Smooth muscle cell (in vitro differentiated cells): ENCODE results near the gene DIP2C. TPM values are rescaled to one million over a fixed set of nuclear protein-coding genes. Genes with fewer than 3 reads are reported as not detected.
"Not testable (repeated sequence)": the region's sequence is repeated elsewhere in the genome, so short reads cannot be mapped to it uniquely, and the experiment has no call there.

ENCODE experiments used
- DNase-seq: peaks from one replicate; lab custom pipeline; 2025; ENCODE audit not compliant: unreplicated experiment; lab: John Stamatoyannopoulos, UW
- H2AFZ ChIP-seq: fragments of 200-600 bp; sonication (generic); 2 replicates; pipeline ENCODE4 v1.6.0; 2016; ENCODE audit warnings: antibody characterized with exemption, low read depth, mild to moderate bottlenecking
- H3F3A ChIP-seq: fragments of 200-600 bp; sonication (generic); 2 replicates; pipeline ENCODE4 v1.6.0; 2017; ENCODE audit warnings: antibody characterized with exemption, low read depth
- H3K27ac ChIP-seq: fragments of 200-600 bp; sonication (generic); 2 replicates; pipeline ENCODE4 v1.5.1; 2016; ENCODE audit warnings: low read depth, mild to moderate bottlenecking
- H3K27me3 ChIP-seq: fragments of 200-600 bp; sonication (generic); 2 replicates; pipeline ENCODE4 v1.6.1; 2016; ENCODE audit warnings: low read depth, mild to moderate bottlenecking
- H3K36me3 ChIP-seq: fragments of 200-600 bp; sonication (generic); 2 replicates; pipeline ENCODE4 v1.5.1; 2016; ENCODE audit warnings: low read depth
- H3K4me1 ChIP-seq: fragments of 200-600 bp; sonication (generic); 2 replicates; pipeline ENCODE4 v1.5.1; 2016; ENCODE audit warnings: low read depth
- H3K4me2 ChIP-seq: fragments of 200-600 bp; sonication (generic); 2 replicates; pipeline ENCODE4 v1.6.0; 2016; ENCODE audit warnings: mild to moderate bottlenecking
- H3K4me3 ChIP-seq: fragments of 200-600 bp; sonication (generic); 2 replicates; pipeline ENCODE4 v1.5.1; 2016; ENCODE audit warnings: mild to moderate bottlenecking
- H3K79me2 ChIP-seq: fragments of 200-600 bp; sonication (generic); 2 replicates; pipeline ENCODE4 v1.6.0; 2016; ENCODE audit warnings: low read depth, mild to moderate bottlenecking
- H3K9ac ChIP-seq: fragments of 200-600 bp; sonication (generic); 2 replicates; pipeline ENCODE4 v1.6.0; 2016; ENCODE audit warnings: low read depth
- H3K9me3 ChIP-seq: fragments of 200-600 bp; sonication (generic); replicated peaks from 2 replicates; pipeline ENCODE4 v1.5.1; 2016; ENCODE audit warnings: low read depth
- H4K20me1 ChIP-seq: fragments of 200-600 bp; sonication (generic); 2 replicates; pipeline ENCODE4 v1.6.0; 2016; ENCODE audit warnings: low read depth
- CTCF ChIP-seq: fragments of 200-600 bp; sonication (generic); IDR thresholded peaks from 2 replicates; pipeline ENCODE4 v1.5.1; 2017; ENCODE audit warnings: borderline replicate concordance, mild to moderate bottlenecking, antibody characterized with exemption; ENCODE audit not compliant: insufficient read depth, poor library complexity, severe bottlenecking
- WGBS: methylation state at CpG from one replicate; pipeline ENCODE4 v1.1.7; 2016; ENCODE audit warnings: low lambda C conversion rate; 5-methylcytosine and 5-hydroxymethylcytosine counted together
- polyA plus RNA-seq: library from polyadenylated mRNA; unstranded; fragments of >200 nt; fragmentation: Nextera tagmentation; extraction: Ambion mirVana; gene quantifications from 2 replicates; pipeline ENCODE4 v1.2.1, GENCODE V29; 2016
- total RNA-seq: library from RNA; depleted of rRNA; stranded (reverse); fragments of >200 nt; gene quantifications from 2 replicates; pipeline ENCODE4 v1.2.3, GENCODE V29; 2014

DIP2C gene
- total and polyA plus RNA-seq, 2 experiments from 2014 or later: 14.9 to 15.3 TPM

DNA sequence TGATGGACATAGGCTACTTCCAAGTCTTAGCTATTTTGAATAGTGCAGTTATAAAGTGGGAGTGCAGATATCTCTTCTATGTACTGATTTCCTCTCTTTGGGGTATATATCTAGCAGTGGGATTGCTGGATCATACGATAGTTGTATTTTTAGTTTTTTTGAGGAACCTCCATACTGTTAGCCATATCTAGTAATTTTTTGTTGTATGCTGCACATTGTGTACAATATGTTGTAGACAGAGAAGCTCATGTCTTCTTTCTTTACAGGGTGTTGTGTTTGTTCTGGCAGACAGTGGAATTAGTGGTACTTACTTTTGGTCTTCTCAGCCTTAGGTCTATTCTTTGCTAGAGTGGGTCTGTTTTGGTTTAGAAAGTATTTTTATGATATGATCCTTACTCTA, 13.7 kb upstream of the DIP2C start:
- Histone ChIP-seq H3K4me3 (no peak overlapping the region), H3K9me3 (no peaks in the 10 kb centered on the region), H4K20me1 (no peaks in the 10 kb centered on the region), H3K9ac (no peak overlapping the region), H3K27me3 (peaks cover 15% of the 10 kb centered on the region), H3K4me2 (no peak overlapping the region), H2AFZ (no peak overlapping the region), H3K4me1 (no peaks in the 10 kb centered on the region), H3F3A (no peaks in the 10 kb centered on the region), H3K36me3 (no peaks in the 10 kb centered on the region), H3K27ac (no peak overlapping the region), H3K79me2 (no peaks in the 10 kb centered on the region)
- 93% methylated on average over 1 of the region's 1 CpG for WGBS
- TF ChIP-seq CTCF: no peak
- no peak for DNase-seq

GRCh38 chr10:700183-700582, 10.7 kb upstream of the DIP2C start:
- H3K9me3 ChIP-seq, H3K4me1 ChIP-seq, H3K27ac ChIP-seq, H2AFZ ChIP-seq, H3K9ac ChIP-seq, H3F3A ChIP-seq, DNase-seq, H3K4me2 ChIP-seq, H3K79me2 ChIP-seq, H3K36me3 ChIP-seq, H4K20me1 ChIP-seq, H3K4me3 ChIP-seq: not testable (repeated sequence)
- H3K27me3 ChIP-seq: peaks cover 15% of the 10 kb centered on the region
- 100% methylated on average over 6 of the region's 6 CpGs for WGBS

- 92% methylated on average over 30 of the region's 30 CpGs for WGBS
- no peaks in the 10 kb centered on the region for H4K20me1 ChIP-seq
These were observed 7.8 kb upstream of the DIP2C start for GRCh38 chr10:697097-697875.

DNA sequence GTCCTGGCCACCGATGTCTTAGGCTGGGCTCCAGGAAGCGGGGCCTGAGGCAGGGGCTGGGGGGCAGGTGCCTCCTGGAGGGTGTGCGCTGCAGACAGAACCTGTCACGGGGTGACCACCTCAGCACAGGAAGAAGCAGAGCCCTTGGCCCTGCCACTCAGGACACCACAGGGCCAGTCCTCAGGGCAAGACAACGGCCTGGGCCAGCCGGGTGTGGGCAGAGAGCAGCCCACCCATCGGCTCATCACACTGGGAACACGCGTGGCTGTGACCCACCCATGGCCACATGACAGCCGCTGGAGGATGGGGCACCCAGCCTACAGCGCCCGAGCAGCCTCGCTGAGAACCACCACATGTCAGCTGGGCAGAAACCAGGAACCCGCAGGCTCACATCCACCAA, 5.9 kb upstream of the DIP2C start:
- Histone ChIP-seq H3K4me3 (no peak overlapping the region), H3F3A (no peaks in the 10 kb centered on the region), H3K27ac (no peak overlapping the region), H3K9me3 (no peaks in the 10 kb centered on the region), H2AFZ (no peak overlapping the region), H3K4me2 (no peak overlapping the region), H3K36me3 (no peaks in the 10 kb centered on the region), H3K27me3 (no peaks in the 10 kb centered on the region), H3K9ac (no peak overlapping the region), H4K20me1 (no peaks in the 10 kb centered on the region), H3K4me1 (peaks cover 3% of the 10 kb centered on the region), H3K79me2 (no peaks in the 10 kb centered on the region)
- TF ChIP-seq CTCF: no peak
- WGBS: 95% methylated on average over 14 of the region's 14 CpGs
- no peak for DNase-seq

More at GRCh38 chr10:697097-697875, 7.8 kb upstream of the DIP2C start:
- no peaks in the 10 kb centered on the region for H3F3A ChIP-seq
- H3K4me1 ChIP-seq: no peaks in the 10 kb centered on the region
- peaks cover 10% of the 10 kb centered on the region for H3K27me3 ChIP-seq
- H3K27ac ChIP-seq: no peak overlapping the region
- DNase-seq: no peak
- no peak overlapping the region for H3K9ac ChIP-seq
- H3K4me2 ChIP-seq: no peak overlapping the region
- no peak for TF ChIP-seq CTCF
- H3K79me2 ChIP-seq: no peaks in the 10 kb centered on the region
- H3K4me3 ChIP-seq: no peak overlapping the region
- H2AFZ ChIP-seq: no peak overlapping the region
- no peaks in the 10 kb centered on the region for H3K36me3 ChIP-seq
- no peaks in the 10 kb centered on the region for H3K9me3 ChIP-seq
